CD4-positive, alpha-beta T cell treated with Interleukin-15 for 4 hours (primary cell): Measurements from ENCODE around the gene TMPRSS11B.
"Not testable (repeated sequence)": the region's sequence is repeated elsewhere in the genome, so short reads cannot be mapped to it uniquely, and the experiment has no call there.

Experiments
- DNase-seq: peaks from one replicate; pipeline ENCODE4 v3.0.0-alpha.2; 2020; ENCODE audit warnings: low spot score

TMPRSS11B gene, protein sequence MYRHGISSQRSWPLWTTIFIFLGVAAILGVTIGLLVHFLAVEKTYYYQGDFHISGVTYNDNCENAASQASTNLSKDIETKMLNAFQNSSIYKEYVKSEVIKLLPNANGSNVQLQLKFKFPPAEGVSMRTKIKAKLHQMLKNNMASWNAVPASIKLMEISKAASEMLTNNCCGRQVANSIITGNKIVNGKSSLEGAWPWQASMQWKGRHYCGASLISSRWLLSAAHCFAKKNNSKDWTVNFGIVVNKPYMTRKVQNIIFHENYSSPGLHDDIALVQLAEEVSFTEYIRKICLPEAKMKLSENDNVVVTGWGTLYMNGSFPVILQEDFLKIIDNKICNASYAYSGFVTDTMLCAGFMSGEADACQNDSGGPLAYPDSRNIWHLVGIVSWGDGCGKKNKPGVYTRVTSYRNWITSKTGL

DNA sequence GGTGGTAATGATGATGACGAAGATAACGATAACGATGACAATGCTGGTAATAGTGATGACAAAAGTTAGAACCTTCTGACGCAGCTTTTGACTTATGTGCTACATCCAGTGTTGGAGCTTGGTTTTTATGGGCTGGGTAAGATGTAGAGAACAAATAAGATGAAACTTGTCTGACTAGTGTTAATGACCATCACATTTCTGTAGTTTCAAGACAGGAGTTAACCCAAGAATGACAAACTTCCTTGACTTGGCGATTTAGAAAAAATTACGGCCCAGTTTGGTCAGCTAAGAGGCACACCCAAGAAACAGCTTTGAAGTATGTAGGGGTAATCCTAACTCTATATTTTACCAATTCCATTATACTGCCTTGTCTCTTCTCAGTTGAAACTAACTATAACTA is at the start of gene TMPRSS11B:
Gene TMPRSS11B, minus strand, starts transcription at position 101 of the 400 bp plus-strand sequence. CDS start 136 bp downstream, outside the sequence.
- DNase-seq, result no peak

DNA sequence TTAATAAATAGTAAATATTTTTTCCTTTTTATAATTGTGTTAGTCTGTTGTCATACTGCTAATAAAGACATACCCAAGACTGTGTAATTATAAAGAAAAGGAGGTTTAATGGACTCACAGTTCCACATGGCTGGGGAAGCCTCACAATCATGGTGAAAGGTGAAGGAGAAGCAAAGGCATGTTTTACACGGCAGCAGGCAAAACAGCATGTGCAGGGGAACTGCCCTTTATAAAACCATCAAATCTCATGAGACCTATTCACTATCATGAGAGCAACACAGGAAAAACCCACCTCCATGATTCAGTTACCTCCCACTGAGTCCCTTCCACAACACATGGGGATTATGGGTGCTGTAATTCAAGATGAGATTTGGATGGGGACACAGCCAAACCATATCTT is 45.8 kb upstream of the TMPRSS11B start:
- DNase-seq, result no peak

DNA sequence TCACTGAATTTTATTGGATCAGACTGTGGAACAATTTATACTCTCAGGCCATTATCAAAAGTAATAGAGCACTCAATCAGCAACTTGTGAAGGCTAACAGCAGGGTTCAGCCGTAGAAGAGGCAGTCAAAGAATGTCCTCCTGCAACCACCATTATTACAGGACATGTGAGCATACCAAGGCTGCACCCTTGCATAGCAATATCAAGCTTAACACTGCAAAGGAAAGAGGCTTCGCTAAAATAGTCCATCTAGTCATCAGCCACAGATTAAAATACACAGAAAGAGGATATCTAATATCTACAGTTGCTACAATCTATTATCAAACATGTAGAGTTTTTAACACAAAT is 42.9 kb upstream of the TMPRSS11B start:
- DNase-seq, result no peak

DNA sequence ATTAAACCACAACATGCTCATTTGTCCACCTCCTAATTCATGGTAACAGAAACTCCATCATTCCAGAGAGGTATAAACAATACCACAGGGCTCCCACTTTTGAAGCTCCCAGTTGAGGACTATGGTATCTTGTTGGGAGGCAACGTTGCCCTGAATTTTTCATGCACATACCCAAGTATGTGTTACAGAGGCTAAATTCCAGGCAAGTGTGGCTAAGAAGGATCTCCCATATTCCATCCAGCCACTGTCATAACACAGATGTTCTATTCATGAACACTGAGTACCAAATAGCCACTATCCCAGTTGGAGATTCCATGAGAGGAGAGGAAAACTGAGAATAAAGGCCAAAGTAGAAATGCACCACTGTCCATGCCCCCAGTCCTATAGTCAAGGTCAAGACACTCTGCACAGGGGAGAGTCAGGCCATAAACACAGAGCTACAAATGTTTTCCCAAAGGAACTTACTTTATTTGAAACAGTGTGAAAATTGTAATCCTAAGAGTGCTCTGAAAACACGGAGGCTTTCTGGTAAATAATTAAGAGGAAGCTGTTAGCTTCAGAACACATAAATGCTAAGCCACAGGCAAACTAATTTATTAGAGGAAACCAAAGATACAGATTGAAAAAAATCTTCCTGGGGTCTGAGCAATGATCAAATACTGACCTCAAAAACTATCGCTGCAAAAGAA is 42.4 kb upstream of the TMPRSS11B start:
- DNase-seq, result no peak

DNA sequence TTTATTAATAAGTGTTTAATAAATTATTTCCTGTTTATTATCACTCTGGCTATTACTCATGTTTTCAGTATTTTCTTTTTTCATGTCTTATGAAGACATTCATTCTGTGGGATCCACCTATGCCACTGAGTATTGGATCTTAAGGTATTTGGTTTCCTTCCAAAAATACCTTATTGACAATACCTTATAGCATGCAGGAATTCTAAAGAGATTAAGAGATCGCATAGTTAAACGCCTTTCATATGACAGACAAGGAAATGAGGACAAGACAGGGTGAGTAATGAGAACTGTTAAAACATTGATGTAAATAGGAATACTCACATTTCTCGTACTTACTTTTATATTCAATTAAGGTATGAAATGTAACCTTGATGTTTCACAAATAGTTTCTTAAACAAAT is 38.2 kb upstream of the TMPRSS11B start:
- no peak for DNase-seq

DNA sequence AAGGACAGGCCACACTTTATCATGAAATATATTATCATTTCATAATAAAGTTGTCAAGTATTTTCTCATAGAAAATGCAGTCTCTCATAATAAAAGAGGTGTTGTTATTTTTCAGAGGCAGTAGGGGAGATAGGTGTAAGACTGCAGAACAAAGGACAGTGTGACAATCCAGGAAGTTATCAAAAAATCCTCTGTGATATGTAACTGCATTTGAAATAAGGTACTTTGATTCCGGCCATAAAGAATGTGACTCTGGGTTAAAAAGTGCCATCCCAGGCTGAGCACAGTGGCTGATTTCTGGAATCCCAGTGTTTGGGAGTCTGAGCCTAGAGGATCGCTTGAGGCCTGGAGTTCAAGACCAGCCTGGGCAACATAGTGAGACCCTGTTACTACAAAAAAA is 37.6 kb upstream of the TMPRSS11B start:
- DNase-seq, result no peak

DNA sequence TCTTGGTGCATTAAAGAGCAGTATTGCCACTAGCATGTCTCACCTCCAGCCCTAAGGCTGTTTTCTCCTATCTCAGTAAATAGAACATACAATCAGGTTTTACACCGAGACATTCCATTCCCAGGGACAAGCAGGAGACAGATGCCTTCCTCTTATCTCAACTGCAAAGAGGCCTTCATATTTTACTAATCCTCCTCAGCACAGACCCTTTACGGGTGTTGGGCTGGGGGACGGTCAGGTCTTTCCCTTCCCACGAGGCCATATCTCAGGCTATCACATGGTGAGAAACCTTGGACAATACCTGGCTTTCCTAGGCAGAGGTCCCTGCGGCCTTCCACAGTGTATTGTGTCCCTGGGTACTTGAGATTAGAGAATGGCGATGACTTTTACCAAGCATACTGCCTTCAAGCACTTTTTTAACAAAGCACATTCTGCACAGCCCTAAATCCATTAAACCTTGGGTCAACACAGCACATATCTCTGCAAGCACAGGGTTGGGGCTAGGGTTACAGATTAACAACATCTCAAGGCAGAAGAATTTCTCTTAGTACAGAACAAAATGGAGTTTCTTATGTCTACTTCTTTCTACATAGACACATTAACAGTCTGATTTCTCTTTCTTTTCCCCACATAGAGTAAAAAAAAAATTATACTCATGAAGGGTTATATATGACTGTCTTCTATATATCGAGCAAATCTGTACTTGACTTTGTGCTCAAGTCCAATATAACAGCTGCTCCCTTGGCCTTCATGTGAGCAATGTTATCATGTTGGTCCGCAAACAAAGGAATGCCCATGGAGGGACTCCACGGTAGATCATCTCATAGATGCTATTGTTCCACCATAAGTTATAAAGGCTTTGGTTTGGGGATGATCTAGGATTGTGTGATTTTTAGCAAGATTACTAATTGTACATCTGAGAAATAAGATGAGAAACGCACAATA is 36.6 kb upstream of the TMPRSS11B start:
- not testable (repeated sequence) for DNase-seq

DNA sequence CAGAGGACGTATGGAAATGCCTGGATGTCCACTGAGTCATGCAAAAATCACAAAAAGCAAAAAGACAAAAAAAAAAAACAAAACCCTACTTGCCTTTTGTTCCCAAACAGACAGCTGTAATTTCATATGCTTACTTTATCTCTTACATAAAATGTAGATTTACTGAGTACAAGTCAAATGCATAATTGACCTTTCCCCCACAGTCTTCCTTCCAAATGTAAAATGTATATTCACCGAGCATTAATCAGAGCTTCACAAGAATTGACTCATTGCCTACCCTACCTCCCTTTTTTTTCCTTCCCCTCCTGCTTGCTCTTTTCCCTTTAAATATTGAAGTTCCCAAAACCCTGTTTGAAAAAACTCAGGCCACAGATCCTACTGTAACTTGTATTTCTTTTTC is 32.5 kb upstream of the TMPRSS11B start:
- DNase-seq, result no peak

DNA sequence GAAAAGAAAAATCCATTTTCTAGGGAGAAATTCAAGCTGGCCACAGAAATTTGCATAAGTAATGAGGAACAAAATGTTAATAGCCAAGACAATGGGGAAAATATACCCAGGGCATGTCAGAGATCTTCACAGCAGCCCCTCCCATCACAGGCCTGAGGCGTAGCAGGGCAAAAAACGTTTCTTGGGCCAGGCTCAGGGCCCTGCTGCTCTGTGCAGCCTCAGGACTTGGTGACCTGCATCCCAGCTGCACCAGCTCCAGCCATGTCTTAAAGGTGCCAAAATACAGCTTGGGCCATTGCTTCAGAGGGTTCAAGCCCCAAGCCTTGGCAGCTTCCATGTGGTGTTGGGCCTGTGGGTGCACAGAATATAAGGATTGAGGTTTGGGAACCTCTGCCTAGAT is 32.1 kb upstream of the TMPRSS11B start:
- no peak for DNase-seq

DNA sequence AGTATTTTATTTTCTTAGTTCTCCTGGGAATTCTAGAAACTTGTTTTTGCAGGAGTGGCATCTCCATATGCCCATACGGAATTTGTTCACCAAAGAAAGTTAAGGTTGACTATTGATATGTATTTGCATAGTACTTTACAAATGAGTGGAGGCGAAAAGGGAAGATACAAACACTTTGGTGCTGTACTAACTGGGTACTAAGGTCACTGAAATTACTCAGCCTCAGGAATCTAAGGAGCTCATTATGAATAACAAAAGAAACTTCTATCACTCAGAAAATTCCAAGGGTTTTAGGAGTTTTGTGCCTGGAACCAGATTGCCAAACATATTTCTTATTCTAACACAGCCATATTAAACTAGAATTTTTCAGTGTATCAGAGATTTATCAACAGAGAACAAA is 27.4 kb upstream of the TMPRSS11B start:
- no peak for DNase-seq

DNA sequence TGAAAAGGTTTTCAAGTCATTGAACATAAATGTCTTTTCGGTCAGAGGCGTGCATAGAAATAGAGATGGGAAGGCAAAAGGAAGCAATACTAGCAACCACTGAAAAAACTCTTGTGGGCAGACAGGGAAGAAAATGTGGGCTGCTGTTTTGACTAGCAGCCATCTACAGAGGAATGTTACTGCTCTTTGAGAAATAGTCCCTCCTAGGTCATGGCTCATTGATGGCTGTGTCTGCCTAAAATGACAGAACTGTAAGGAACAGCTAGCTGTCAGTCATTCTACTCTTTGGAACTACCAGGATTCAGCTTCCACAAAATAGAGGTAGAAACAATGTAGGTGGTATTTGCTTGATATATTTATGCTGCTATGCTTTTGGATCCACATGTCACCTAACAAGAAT is 26.9 kb upstream of the TMPRSS11B start:
- no peak for DNase-seq

DNA sequence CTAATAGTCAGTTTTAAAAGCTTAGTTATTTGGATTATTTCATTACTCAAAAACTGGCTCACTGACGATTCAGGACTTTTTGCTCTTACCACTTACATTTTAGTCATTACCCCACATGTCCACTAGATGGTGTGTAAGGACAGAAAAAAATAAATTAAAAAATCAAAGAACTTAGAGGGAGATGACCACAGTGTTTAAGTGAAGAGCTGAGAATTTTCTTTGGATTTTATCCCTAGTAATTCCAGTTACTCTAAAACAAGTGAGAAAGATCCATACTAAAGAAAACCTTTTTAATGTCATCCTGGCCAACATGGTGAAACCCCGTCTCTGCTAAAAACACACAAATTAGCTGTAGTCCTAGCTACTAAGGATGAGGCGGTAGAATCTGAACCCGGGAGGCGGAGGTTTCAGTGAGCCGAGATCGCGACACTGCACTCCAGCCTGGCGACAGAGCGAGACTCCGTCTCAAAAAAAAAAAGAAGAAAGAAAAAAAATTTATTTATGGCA is 26.4 kb upstream of the TMPRSS11B start:
- DNase-seq, result peak; percentile 48

DNA sequence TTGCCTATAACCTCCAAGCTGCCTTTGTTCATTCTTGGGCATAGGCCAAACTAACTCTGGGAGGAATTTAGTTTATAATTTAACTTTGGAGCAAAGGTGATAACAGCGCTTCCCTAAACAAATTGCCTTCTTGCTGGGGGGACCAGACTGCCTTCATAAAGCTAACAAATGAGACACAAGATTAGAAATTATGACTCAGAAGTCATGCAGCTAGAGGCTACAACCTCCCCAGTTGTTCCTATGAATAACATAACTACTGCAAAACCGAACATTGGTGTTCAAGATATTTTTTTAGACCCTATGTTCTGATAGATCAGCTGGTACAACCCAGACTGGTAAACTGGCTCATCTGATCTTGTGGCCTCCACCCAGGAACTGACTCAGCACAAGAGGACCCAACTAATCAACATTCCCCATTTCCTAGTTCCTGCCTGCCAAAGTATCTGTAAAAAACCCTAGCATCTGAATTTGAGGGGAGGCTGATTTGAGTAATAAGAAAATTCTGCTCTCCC is 22.0 kb upstream of the TMPRSS11B start:
- no peak for DNase-seq

DNA sequence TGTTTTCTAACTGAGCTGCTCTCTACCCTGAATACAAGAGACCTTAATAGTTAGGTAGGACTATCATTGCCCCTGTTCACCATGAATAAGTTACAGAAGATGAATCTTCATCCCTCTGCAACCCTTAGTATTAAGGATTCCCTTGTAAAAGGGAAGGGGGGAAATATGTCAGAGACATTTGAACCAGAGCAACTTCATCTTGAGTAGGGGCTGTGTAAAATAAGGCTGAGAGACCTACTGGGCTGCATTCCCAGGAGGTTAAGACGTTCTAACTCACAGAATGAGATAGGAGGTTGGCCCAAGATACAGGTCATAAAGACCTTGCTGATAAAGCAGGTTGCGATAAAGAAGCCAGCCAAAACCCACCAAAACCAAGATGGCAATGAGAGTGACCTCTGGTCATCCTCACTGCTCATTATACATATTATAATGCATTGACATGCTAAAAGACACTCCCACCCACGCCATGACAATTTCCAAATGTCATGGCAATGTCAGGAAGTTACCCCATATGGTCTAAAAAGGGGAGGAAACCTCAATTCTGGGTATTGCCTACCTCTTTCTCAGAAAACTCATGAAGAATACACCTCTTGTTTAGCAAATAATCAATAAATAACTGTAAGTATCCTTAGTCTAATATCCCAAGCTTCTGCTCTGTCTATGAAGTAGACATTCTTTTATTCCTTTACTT is 19.5 kb upstream of the TMPRSS11B start:
- DNase-seq, result no peak

DNA sequence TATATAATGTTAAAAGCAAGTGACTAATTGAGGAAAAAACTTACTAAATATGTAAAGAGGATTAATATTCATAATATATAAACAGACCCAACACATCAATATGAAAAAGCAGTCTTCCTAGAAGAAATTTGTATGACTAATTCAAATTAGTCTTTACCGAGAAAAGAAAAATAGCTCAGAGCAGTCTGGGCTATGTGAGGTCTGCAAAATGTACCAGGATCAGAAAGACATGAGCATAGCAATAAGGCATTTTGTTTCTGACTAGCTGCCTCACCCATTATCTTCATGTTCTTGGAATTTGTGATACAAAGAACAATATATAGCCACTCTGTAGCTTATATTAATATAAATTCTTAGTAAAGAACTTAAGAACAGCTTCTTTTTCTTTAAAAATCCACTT is 13.7 kb upstream of the TMPRSS11B start:
- no peak for DNase-seq

DNA sequence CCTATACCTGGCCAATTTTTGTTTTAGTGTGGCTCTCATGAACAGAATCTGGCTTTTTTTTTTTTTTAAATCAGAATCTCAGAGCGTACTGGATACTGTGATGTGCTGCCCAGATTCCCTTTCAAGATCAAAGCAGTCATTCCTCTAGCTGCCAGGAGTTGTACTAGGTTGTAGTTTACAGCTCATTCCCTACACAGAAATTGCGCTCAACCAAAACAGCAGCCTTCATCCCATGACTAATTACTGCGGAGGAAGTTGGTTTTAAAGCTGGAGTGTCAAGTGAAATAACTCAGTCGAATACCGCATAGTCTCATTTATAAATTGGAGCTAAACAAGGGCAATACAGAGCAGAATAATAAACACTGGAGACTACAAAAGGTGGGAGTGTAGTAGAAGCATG is 12.2 kb upstream of the TMPRSS11B start:
- DNase-seq, result no peak

DNA sequence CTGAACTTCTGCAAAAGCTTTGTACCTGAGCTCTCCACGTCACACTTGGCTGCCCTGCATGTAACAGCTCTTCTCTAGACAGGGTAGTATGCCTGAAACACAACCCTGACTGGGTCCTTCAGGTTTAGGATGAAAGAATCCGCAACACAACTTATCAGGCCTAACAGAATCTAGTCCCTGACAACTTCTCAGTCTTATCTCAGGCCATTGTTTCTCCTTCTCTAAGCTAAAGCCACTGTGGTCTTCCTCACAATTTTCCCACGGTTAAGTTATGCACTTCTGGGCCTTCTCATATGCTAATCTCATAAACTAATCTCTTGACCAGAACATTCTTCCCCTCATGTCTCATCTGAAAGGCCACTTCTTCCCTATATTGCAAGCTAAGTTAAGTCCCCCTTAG is 10.8 kb upstream of the TMPRSS11B start:
- no peak for DNase-seq

DNA sequence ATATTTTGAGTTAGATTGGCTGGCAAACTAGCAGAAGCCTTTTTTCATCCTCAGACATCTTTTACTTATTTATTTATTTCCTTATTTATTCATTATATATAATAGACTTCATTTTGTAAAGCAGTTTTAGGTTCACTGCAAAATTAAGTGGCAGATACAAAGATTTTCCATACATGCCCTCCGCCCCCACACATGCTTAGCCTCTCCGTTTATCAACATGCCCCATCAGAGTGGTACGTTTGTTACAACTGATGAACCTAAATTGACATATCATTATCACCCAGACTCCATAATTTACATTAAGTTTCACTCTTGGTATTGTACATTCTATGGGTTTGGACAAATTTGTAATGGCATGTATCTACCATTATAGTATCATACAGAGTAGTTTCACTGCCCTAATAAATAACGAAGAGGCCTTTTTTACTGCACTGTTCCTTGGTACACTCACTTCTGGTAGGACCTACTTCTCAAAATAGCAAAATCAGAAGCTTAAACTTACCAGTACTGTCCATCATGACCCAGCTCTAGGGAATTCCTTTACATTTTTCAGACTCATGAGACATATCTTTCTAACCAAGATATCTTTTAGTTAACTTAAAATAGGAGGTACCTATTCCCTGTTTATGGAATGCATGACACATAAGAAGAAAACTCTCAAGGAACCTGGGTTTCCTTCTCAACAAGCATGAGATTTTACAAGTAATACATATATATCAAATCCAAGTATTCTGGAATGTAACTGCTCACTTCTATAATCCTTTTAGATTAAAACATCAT is 4.8 kb upstream of the TMPRSS11B start:
- no peak for DNase-seq

DNA sequence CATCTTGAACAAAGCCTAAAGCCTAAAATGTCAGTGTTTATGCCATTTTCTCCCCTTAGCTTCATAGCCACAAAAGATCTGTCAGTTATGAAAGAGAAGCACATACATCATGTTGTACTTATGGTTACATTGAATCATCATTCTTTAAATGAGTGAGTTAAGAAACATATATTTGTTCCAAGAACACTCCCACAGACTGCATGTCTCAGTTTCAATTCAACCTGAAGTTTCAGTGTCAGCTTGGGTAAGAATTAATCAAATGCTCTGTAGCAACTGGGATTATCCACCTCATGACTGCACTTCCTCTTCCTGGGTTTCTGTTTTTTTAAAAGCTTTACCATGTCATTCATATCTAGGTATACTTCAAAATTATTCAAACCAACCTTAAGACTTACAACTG is 3.9 kb upstream of the TMPRSS11B start:
- DNase-seq, result no peak

DNA sequence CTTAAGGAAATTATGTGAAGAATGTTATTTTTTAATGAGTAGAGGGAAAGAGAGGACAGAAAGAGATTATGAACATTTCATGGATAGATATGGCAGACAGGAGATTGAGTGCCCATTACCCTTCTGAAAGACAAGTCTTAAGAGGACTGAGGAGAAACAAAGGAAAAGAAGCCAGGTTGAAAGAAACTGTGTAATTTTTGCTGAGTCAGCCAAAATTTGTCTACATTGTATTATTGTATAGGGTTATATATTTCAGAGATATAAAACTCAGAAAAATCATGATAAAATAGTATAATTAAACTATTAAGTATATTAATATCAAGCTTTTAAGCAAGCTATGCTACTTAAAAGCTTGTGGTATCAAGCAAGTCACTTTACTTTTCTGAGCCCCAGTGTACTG is 4.9 kb downstream of the TMPRSS11B start:
- DNase-seq, result no peak

DNA sequence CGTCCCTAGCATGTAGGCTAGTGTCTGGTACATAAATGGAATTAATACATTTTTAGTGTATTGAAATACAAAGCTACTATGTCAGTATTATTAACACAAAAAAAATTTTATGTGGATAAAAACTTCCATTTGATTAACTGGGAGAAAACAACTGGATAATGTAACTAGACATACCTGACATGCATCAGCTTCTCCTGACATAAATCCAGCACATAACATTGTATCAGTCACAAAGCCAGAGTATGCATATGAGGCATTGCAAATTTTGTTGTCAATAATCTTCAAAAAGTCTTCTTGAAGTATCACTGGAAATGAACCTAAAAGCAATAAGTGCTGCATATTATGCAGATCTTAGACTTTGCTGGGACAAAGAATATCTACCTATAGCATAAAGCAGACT is 16.9 kb downstream of the TMPRSS11B start:
- no peak for DNase-seq
